NCI-H187 (cell line): ENCODE data around the gene IGBP1.
"Not testable (repeated sequence)": the region's sequence is repeated elsewhere in the genome, so short reads cannot be mapped to it uniquely, and the experiment has no call there.

Experiments
- DNase-seq, 2 experiments: peaks; one replicate each; lab custom pipeline; 2025; lab: John Stamatoyannopoulos, UW

IGBP1 gene

GRCh38 chrX:70166601-70167590, 33.6 kb downstream of the IGBP1 start:
- DNase-seq: no peak

GRCh38 chrX:70168238-70169188, 35.3 kb downstream of the IGBP1 start:
- no peak for DNase-seq

GRCh38 chrX:70169281-70169680, 36.0 kb downstream of the IGBP1 start:
- DNase-seq: no peak

- no peak for DNase-seq
These were observed 38.4 kb downstream of the IGBP1 start for GRCh38 chrX:70171624-70172023.

- no peak for DNase-seq
These were observed 39.0 kb downstream of the IGBP1 start for GRCh38 chrX:70172221-70172620.

GRCh38 chrX:70172964-70173363, 39.7 kb downstream of the IGBP1 start:
- DNase-seq: no peak

- DNase-seq: no peak
These were observed 41.5 kb downstream of the IGBP1 start for GRCh38 chrX:70174754-70175153.

GRCh38 chrX:70175338-70175737, 42.1 kb downstream of the IGBP1 start:
- DNase-seq: no peak

- no peak for DNase-seq
These were observed 43.8 kb downstream of the IGBP1 start, which contains the start of gene DGAT2L6 for GRCh38 chrX:70176938-70177533. Gene DGAT2L6, plus strand, starts transcription at chrX:70177483. Its CDS starts 100 bp downstream, at chrX:70177583.

- no peak for DNase-seq
These were observed 49.8 kb downstream of the IGBP1 start for GRCh38 chrX:70183091-70183490.

GRCh38 chrX:70190225-70190624, 57.0 kb downstream of the IGBP1 start:
- no peak for DNase-seq

GRCh38 chrX:70196961-70197720, 63.9 kb downstream of the IGBP1 start:
- peak; percentile 5 to 10 for DNase-seq

- DNase-seq: no peak
These were observed 68.5 kb downstream of the IGBP1 start for GRCh38 chrX:70201732-70202131.

GRCh38 chrX:70208479-70208878, 75.2 kb downstream of the IGBP1 start:
- no peak for DNase-seq

- DNase-seq: not testable (repeated sequence)
These were observed 76.3 kb downstream of the IGBP1 start for GRCh38 chrX:70209570-70209969.
